ENCODE data around the gene HES6.
A peak's percentile ranks its signal among the peaks of the same experiment; 100 is the strongest.

Gene HES6

DNA sequence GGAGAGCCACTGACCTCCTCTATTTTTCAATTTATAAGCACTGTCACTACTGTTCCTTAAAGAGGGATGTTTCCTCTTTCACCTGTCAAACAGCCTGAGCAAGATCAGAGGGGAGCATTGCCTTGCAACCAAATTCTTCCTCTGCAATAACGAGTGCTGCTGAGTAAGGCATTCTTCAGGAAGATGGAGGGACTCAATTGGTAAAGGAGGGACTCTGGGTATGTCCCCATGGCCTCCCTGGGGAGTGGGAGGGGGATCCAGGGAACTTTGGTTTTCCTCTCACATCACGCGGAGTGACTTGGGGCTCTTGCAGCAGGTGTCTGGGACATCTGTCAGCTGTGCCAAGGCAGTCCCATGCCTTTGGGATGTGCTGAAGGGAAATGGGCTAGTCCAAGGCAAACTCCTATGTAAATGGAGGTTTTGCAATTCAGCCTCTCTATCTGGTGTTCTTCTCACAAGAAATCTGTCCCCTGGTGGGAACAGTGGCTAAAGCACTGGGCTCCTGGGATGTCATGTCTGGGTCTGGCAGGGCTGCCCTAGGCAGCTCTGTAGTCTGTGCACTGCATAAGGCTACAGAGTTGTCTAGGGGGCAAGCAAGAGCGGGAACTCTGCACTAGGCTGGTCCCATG is 14.4 kb upstream of the HES6 start:
- DNase-seq (ENCODE audit: low read depth), result no peak

DNA sequence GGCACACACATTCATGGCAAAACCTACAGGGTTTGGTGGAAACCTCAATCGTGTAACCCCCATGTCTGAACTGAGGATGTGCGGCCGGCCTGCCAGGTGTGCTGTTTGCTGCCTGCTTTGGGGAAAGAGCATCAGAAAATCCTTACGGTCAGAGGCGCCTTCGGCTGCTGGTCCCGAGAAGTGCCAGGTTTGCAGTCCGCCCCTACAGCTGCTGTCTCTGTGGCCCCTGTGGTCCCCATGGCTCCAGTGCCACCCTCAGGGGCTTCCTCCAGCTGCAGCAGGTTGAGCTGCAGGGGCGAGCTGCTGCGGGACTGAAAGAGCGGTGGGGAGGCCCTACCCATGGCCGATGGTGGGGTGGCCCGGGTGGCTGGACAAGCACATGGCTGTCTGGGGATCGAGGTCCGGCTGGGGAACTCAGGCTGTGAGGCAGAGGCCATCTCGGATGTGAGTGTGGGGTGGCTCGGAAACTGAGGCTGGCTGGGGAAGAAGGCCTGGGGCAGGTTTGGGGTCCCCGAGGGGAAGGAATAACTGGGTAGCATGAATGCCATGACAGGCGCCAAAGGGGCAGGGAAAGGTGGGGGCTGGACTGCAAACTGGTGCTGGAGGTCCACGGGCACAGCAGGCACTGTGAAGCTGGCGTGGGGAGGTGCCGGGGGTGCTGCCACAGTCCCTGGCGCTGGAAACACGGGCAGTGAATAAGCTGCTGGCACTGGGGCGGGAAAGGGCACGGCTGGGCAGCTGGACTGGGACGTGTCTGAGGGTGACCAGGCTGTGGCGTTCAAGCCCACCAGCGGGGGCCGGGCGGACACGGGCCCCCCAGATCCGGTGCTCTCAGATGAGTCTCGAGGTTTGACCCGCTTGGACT is 13.2 kb upstream of the HES6 start:
- no peak for DNase-seq (ENCODE audit: low read depth)

DNA sequence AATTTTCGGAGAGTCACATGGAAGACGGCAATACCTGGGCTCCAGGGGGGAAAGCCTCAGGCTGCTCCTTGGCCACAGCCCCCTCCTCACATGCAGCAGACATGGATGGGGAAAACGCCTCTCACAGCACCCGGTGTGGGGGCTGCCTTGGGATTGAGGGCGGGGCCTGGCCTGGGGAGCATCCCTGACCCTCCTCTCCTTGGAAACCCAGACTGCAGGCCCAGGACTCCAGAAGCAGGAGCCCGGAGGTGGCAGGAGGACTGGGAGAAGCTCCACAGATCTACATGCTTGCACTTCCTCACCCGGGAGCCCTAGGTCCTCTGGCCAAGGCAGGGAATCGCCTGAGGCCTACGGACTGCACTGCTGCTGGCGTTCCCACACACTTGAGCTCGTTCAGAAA is 12.1 kb upstream of the HES6 start:
- no peak for DNase-seq (ENCODE audit: low read depth)

DNA sequence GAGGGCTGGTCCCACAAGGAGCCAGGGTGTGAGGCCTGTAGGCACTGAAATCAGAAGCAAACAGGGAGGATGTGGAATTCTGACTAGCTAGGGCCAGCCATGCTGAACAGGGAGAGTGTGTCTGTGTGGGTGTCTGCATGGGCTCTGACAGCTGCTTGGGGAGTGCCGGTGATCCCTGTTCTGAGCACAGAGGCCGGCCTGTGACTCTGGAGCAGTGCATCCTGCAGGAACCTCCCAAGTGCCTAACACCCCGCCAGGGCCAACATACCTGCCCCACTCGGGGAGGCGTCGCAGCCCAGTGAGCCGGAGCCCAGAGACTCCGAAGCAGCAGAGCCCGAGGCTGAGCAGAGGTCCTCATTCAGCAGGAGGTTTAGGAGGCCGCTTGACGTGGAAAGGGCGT is 11.5 kb upstream of the HES6 start:
- DNase-seq (ENCODE audit: low read depth), result no peak

DNA sequence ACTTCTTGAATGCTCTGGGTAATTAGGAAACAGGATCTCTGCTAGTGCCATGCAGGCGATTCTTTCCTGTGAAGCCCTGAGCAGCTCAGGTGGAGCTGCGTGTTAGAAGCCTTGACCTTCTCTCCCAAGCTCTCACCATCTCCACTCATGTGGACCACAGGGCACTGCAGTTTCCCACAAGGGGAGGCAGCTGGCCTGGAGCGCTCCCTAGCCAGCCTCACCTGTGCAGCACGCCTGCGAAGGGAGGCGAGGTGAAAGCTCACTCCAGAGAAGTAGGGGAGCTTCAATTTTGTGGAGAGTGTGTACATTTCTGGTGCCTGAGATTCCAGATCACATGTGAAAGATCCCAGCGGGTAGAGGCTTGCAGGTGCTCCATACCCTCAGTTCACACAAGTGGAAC is 11.1 kb upstream of the HES6 start:
- no peak for DNase-seq (ENCODE audit: low read depth)

DNA sequence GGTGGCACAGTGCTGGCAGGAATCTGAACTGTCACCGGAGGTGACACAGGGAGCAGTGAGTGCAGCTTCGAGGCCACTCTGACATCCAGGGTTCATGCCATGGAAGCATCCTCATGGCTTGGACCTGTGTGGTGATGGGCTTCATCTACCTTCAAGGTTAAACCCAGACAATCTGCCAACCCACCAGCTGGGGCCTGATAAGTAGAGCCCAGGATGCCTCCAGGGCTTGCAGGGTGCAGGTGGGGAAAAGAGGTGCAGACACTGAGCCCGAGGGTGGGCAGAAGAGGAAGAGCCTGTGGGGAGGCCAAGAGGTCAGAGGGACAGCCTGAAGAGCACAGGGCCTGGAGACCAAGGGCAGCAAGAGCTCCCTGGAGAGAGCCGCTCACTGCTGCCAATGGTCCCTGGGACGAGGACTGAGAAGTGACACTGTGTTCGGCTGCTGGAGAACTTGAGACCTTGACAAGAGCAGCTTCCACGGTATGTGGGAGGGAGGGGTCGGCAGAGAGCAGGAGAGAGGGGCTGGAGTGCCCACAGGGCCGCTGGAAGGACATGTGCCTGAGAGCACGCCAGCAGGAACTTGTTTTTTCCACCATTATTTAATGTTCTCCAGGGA is 8.1 kb upstream of the HES6 start:
- DNase-seq (ENCODE audit: low read depth), result no peak

DNA sequence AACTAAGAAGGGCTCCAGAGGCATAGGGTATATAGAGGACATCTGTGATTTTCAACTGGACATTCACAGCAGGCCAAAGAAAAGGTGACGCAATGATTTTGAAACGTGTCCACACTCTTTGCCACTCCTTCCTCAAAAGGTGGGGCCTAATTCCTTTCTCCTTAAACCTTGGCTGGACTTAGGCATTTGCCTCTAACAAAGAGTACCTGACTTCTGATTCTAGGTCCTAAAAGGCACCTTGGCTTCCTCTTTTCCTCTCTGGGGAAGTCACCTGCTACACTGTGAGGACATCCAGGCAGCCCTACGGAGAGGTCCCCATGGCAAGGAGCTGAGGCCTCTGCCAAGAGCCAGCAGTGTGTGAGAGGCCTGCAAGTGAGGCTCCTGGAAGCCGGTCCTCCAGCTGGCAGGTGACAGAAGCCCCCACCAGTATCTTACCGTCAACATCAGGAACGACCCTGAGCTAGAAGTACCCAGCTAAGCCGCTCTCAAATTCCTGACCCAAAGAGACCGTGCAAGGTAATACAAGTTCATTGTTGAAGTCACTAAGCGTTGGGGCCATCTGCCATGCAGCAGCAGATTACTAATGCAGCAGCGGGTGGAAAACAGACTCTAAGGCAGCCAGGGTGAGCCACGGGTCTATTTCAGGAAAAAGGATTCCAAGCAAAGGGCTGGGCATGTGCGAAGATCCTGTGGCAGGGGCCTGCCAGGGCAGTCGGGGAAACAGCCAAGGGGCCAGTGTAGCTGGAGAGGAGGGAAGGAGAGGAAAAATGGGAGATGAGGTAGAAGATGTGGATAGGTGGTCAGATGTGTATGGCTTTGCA is 7.4 kb upstream of the HES6 start:
- DNase-seq (ENCODE audit: low read depth), result no peak

DNA sequence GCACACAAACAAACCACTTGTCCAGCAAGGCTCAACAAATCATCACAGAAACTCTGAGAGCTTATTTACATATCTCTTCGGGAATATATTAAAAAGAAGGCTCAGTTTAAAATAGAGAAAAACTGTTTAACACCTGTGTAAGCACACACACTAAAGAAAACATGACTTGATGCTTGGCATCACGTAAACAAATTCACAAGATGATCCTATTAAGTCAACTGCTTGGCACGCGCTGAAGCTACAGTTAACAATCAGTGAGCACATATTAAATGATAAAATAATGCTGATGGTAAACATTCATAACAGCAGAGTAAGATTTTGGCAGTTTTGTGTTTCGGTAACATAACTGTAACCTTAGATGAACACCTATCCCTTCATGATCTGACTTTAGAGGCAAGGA is 4.3 kb upstream of the HES6 start:
- DNase-seq (ENCODE audit: low read depth), result no peak

DNA sequence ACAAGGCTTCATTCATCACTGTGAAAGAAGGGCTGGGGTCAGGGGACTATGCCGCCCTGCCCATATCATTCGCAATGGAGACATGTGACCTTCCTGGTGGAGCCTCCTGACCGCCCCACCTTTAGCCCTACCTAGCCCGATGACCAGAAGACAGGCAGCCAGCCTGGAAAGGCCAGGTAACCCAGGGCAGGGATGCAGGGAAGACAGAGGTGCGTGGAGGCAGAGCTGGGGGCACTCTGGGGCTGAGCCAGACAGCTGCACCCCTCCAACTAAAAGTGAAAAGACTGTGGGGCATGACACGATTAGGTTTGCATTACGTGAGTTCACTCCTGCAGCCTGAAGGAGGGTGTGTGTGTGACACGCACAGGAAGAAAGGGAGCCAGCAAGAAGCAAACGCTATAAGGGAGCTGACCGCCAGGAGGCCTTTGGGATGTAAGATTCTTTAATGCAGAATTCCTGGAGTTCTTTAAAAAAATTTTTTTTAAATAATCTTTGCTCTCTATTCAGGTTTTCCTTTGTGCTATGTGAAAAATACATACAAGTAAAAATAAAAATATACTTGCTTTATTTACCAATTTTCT is 3.7 kb upstream of the HES6 start:
- no peak for DNase-seq (ENCODE audit: low read depth)

DNA sequence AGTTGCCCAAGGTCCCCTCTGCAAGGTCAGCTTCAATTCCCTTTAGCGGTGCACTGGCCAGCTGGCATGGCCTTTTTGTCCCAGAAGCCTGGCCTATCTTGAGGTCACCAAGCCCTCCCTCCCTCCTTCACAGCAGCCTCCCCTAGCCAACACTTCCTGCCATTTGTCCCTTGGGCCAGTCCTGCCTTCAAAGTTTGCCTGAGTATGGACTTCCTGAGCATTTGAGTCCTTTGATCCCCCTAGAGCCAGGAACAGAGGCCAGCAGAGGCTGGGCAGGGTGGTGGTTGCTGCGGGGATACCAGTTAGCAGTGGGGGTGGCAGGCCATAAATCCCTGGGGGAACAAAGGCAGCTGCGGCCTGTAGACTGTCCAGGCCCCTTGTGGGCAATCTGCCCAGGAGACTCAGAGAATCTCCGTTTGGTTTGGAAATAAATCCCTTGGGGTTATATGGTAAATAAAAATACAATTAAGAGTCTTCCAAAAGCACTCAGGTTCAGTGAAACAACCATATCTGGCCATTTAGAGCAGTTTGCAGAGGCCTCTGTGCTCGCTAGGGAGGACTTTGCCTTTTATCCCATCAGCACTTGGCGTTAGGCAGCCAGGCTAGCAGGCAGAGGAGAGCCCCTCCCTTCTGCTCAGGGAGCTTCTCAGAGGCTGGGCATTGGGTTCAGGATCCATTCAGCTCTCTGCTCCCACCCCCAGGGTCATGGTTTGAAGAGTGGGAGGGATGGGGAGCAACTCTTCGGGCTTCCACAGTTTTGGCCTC is 3.1 kb upstream of the HES6 start:
- no peak for DNase-seq (ENCODE audit: low read depth)

DNA sequence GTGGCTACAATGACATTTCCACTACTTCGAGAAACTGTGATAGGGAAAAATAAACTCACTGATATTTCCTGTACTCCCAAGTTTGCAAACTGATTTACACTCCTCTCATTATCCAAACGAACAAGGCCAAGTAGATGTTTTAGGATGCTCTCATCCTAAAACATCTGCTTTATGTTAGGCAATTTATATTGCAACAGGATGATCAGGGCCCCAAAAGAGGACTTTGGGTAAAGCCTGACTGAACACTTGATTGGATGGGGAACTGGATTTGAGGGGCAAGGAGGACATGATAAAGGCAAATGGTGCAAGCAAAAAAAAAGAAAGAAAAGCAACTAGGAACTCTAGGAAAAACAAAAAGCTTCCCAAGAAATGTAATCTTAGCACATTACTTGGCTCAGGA is 2.1 kb upstream of the HES6 start:
- no peak for DNase-seq (ENCODE audit: low read depth)

DNA sequence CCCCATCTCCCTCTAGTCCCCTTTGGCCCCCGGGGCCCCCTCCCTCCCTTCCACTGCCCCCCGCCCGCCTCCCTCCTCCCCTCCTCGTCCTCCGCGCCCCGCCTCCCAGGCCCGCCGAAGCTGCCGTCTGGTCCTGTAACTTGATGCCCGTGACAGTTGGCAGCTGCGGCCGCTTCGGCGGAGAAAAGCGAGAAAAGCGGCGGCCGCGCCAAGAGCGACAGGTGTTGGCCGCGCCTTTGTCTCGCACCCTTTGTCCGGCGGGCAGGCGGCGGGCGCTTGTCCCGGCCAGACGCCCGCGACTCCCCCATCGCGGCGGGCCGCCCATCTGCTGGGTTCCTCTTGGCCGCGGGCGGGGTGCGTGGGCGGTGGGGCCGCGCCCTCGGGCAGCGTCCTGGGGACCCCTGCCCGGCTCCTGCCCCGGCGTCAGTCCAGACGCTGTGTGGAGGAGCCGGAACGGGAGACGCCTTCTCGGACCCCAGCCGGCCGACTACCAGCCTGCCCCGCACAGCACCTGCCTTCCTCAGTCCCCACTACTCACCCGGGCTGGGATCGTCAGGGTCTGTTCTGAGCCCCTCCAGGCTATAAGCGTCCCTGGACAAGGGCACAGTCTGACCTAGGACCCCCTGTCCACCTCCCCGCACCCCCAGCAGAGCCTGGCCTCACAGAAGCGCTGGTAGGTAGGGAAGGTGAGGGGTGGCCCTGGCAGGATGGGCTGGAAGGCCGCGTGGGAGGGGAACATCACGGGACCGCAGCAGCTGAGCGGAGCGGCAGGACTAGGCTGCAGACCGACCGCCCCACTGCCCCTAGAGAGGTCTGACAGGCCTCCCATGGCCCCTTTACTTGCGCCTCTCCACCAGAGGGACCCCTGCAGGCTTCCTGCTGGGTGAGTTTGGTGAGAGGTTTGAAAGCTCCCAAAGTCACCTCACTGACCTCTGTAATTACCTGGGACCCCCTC is 1.2 kb upstream of the HES6 start:
- peak; percentile 11 for DNase-seq (ENCODE audit: low read depth)

DNA sequence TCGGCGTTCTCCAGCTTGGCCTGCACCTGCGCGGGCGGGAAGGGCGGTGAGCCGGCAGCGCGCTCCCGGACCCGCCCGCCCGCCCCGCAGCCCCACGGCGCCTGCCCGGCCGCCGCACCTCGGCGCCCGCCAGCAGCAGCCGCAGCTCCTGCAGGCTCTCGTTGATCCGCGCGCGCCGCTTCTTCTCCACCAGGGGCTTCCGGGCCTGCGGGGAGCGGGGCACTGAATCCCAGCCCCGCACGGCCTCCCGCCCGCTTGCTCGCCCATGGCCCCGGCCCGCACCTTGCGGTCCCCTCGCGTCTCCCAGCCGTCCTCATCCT is 335 bp downstream of the HES6 start:
- DNase-seq (ENCODE audit: low read depth), result no peak

DNA sequence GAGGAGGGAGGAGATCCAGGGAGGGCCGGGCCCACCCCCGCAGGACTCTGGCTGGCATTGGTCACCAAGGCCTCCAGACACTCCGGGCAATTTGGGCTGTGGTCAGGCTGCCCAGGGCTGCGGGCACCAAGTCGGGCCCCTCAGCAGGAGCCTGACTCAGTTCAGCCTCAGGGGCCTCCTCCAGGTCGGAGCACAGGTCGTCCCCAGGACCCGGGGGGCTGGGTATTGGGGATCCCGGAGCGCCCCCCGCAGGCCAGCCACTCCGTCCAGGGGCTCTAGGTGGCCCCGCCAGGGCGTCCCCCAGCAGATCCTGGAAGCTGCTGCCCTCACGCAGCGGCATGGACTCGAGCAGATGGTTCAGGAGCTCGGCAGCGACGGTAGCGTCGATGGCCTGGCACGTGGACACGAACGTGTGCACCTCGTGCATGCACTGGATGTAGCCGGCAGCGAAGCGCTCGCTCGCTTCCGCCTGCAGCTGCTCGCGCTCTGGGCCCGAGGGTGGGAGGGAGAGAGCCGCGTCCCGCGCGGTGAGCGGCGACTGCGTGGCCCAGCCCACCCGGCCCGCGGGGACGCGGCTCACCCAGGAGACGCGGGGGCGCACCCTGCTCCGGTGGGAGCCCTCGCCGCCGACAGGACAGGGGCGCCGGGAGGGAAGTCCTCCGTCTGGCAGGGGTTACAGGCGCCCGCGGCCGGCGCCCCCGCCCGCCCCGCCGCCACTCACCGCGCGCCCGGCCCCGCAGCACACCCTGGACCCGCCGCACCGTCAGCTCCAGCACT is 884 bp downstream of the HES6 start:
- peak; percentile 8 for DNase-seq (ENCODE audit: low read depth)

DNA sequence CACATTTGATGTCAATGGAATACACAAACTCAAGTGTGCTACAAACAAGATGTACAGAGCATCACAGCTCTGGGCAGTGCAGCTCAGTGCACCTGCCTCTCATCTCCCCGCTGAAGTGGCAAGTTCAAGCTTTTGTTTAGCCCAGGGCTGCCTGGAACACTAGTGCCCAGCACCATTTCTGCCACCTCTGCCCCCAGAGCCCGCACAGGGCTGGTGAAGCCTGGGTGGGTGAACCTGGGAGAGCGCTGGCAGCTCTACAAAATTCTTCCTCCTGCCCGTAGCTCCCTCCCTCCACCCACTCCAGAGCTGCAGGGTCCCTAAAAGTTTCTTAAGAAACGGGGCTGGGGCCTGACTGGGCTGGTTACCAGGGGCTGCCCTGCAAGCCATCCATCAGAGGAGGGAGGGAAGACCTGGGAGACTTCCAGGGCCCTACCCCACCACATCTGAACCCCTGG is 1.5 kb downstream of the HES6 start:
- DNase-seq (ENCODE audit: low read depth), result no peak

DNA sequence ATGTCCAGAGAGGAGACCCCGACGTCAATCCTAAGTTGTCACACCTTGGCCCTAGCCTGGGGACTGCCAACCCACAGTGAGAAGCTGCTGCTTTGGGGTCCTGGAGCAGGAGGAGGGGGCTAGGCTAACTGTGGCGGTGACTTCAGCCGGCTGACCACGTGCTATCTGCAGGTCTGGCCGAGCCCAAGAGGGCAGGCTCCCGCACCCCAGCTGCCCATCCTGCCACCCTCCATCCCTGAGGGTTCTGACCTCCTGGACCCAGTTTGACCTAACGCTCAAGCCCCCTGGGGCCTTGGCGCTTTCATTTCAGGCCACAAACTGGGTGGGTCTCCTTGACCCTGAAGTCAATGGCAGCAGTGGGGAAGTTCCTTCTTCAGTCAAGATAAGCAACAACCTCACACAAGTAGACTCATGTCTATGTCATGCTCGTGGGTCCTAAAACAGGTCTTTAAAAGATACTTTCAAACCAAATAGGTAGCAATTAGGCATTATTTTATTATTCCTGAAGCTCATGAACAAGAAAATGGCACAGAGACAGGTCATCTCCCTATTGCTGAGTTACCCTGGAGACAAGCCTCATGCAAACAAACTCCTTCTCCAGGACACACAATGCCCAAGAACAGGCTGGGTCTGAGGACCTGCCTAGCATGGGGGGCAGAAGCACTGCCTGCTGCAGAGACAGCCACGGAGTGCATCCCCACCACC is 2.3 kb downstream of the HES6 start:
- no peak for DNase-seq (ENCODE audit: low read depth)

DNA sequence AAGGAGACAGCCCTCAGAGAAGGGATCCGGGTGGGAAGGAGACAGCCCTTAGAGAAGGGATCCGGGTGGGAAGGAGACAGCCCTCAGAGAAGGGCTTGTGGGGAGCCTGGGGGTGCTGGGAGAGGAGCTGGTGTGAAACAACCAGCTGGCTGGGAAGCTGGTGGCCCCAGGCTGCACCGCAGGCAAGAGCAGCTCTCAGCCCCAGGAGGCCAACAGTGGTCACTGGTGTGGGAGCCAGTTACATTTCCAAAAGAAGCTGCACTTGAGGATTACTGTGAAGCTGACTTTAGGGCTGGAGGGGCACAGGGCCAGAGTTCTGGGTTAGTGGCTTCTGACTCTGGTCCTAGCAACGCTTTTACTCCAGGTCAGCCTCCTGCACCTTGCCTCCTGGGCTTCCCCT is 3.3 kb downstream of the HES6 start:
- no peak for DNase-seq (ENCODE audit: low read depth)

DNA sequence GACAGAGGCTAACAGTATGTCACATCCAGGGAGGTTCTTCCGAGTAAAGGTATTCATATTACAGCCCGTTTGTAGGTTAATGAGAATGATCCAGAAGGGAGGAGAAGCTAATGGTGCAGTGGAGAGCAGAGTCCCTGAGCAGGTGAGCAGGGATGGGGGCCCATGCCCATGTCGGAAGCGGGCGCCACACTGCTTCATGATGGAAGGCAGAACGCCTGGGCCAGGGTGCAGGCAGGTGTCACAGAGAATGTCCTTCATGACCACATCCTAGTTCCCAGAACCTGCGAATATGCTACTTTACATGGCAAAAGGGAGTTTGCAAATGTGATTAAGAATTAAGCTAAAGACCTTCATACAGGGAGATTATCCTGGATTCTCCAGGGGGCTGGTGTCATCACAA is 4.0 kb downstream of the HES6 start:
- no peak for DNase-seq (ENCODE audit: low read depth)

DNA sequence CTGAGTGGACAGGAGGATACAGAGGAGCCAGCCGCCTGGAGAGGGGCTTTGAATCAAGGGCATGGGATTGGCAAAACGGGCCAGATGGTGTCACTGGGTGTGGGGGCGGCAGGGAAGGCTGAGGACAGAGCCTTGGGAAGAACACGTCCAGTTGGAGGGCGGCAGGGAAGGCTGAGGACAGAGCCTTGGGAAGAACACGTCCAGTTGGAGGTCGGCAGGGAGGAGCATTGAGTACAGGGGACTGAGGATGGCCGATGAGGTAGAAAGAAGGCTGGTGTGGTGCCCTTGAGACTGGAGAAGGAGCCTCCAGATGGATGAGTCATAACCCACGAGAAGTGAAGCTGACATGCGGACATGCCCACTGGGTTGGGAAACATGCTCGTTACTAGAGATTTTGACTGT is 4.5 kb downstream of the HES6 start:
- no peak for DNase-seq (ENCODE audit: low read depth)

Data from T-helper 22 cell (primary cell).